ENCODE data around the gene CNST.

- no peak for TF ChIP-seq CTCF (conservative IDR thresholded peaks at IDR 0.05; ENCODE audit: low read length)
- TF ChIP-seq EZH2phosphoT487 (IDR thresholded peaks at IDR 0.05; ENCODE audit: borderline replicate concordance) = no peak
Observed at GRCh38 chr1:246640747-246641146, 74.5 kb downstream of the CNST start.

Measured in Loucy (cell line).